Panc1 (cell line): ENCODE data around the gene KLF6.

Source experiments
- CTCF ChIP-seq: fragments of 450-650 bp; IDR thresholded peaks from 2 replicates; pipeline ENCODE4 v1.5.1; 2017; ENCODE audit warnings: mild to moderate bottlenecking
- POLR2AphosphoS5 ChIP-seq: IDR thresholded peaks from 2 replicates; pipeline ENCODE4 v1.6.1; 2012; ENCODE audit warnings: mild to moderate bottlenecking, low read depth, low read length, moderate library complexity
- REST ChIP-seq, 2 experiments: IDR thresholded peaks; 2 replicates each; pipeline ENCODE4 v1.6.1; 2011 to 2012; ENCODE audit warnings: low read depth in 2 of 2, control low read depth in 1 of 2, low read length in 1 of 2, mild to moderate bottlenecking in 1 of 2, moderate library complexity in 1 of 2; ENCODE audit not compliant: insufficient read depth in 1 of 2
- SIN3A ChIP-seq: IDR thresholded peaks from 2 replicates; pipeline ENCODE4 v1.6.1; 2012; ENCODE audit warnings: low read depth, mild to moderate bottlenecking, low read length, moderate library complexity, borderline replicate concordance; ENCODE audit not compliant: insufficient read depth
- TCF7L2 ChIP-seq: IDR thresholded peaks from 2 replicates; pipeline ENCODE4 v1.6.1; 2011; ENCODE audit warnings: mild to moderate bottlenecking, low read depth, low read length, inconsistent platforms

DNA sequence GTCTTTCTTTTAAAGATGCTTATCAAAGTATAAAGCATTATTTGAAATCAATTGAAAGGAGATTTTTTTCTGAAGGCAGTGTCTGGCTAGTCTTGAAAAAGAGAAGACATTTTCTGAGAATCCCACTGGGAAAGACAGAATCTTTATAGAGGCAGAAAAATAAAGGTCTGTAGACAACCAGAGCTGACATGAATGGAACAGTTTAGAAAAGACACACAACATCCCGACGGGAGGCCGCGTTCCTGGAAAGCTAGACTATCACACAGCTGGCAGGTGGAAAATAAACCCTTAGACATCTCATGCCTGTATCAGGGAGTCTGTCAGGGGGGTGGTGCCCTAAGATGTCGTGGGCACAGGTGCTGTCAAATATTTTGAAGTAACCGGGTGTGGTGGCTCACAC, 48.0 kb upstream of the KLF6 start:
- TF ChIP-seq CTCF (no peak), POLR2AphosphoS5 (no peak), SIN3A (no peak), TCF7L2 (no peak), REST (IDR thresholded peaks at IDR 0.05; ENCODE audit: insufficient read depth in 1 of 2, low read depth in 2 of 2, low read length in 1 of 2) (no peak)
